ACC112 (cell line): Measurements from ENCODE around the gene TRIM60.
"Not testable (repeated sequence)": the region's sequence is repeated elsewhere in the genome, so short reads cannot be mapped to it uniquely, and the experiment has no call there.

Experiments
- H2AFZ ChIP-seq: fragments of 200-600 bp; sonication (generic); one replicate; pipeline ENCODE4 v1.6.0; 2017; ENCODE audit warnings: antibody characterized with exemption, low read length; ENCODE audit not compliant: unreplicated experiment
- H3K27ac ChIP-seq: fragments of 200-600 bp; sonication (generic); 2 replicates; pipeline ENCODE4 v1.5.1; 2014; ENCODE audit warnings: low read depth, mild to moderate bottlenecking, antibody characterized with exemption, low read length, moderate library complexity
- H3K27me3 ChIP-seq: fragments of 200-600 bp; sonication (generic); 2 replicates; pipeline ENCODE4 v1.6.1; 2014; ENCODE audit warnings: mild to moderate bottlenecking, antibody characterized with exemption, low read length, moderate library complexity, mixed read lengths; ENCODE audit not compliant: insufficient read depth
- H3K36me3 ChIP-seq: fragments of 200-600 bp; sonication (generic); 2 replicates; pipeline ENCODE4 v1.6.1; 2016; ENCODE audit warnings: mild to moderate bottlenecking, antibody characterized with exemption, low read length, moderate library complexity, mixed read lengths; ENCODE audit not compliant: insufficient read depth
- H3K4me1 ChIP-seq: fragments of 200-600 bp; sonication (generic); one replicate; pipeline ENCODE4 v1.6.1; 2016; ENCODE audit warnings: low read length, mixed read lengths; ENCODE audit not compliant: insufficient read depth, unreplicated experiment, control insufficient read depth
- H3K4me3 ChIP-seq: fragments of 200-600 bp; sonication (generic); 2 replicates; pipeline ENCODE4 v1.5.1; 2014; ENCODE audit warnings: mild to moderate bottlenecking, low read depth, low read length
- H3K79me2 ChIP-seq: fragments of 200-600 bp; sonication (generic); one replicate; pipeline ENCODE4 v1.6.0; 2016; ENCODE audit warnings: low read length; ENCODE audit not compliant: control insufficient read depth, unreplicated experiment, insufficient read depth

The TRIM60 gene

DNA sequence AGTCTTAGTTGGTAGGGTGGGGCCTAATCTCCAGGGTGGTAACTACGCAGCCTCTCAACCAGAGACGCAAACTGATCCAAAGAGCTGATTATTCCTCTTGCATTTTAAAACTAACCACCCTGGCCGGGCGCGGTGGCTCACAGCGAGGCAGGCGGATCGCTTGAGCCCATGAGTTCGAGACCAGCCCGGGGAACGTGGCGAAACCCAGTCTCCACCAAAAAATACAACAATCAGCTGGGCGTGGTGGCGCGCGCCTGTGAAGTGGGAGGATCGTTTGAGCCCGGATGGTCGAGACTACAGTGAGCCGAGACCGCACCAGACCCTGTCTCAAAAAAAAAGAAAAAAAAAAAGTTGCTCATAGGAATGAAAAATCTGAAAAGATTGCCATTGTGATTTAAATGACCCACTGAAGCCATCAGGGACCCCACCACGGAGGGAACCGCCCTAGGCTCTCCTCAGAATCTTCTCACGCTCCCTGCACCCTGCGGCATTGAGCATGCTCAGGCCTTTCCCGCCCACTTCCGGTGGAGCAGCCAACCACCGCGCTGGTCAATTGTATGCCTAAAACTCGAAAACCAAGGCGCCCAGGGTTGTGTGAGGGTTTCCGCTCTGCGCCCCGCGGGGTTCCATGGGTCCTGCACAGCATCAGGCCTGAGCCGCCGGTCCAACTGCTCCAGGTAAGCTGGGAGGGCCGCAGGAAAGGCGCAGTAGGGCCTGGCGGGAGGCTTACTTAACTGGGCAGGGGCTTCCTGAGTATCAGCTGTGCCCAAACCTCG is at the start of gene TRIM60:
TRIM60 (plus strand) TSS at position 564 of the 776 bp plus-strand sequence. CDS start 8,074 bp downstream, outside the sequence.
- Histone ChIP-seq H3K4me3 (no peak within 1 kb of the TSS), H3K36me3 (no peaks in the 10 kb centered on the region), H3K79me2 (no peaks in the 10 kb centered on the region), H2AFZ (no peak within 1 kb of the TSS), H3K27me3 (no peaks in the 10 kb centered on the region), H3K27ac (no peak within 1 kb of the TSS), H3K4me1 (no peaks in the 10 kb centered on the region)

DNA sequence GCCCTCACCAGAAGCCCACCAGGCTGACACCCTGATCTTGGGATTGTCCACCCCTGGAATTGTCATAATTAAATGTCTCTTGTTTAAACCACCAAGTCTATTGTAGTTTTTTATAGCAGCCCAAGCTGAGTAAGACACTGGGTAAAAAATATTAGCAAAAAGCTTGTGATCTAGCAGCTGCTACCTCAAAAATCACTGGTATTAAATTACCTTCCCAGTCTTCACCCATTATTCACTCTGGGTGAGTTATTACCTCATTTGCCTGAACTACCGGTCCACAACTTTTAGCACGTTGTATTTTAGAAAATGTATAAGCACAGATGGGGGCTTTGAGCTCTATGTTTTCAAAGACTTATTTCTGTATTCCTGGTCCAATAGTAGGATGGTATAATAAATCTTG is 42.3 kb upstream of the TRIM60 start:
- H3K79me2 ChIP-seq: no peaks in the 10 kb centered on the region
- no peaks in the 10 kb centered on the region for H3K4me1 ChIP-seq
- H2AFZ ChIP-seq: no peak overlapping the region
- H3K27me3 ChIP-seq: peaks cover 3% of the 10 kb centered on the region; the same call in 1 of the 2 replicates
- no peak overlapping the region for H3K4me3 ChIP-seq
- no peak overlapping the region for H3K27ac ChIP-seq
- H3K36me3 ChIP-seq: no peaks in the 10 kb centered on the region

DNA sequence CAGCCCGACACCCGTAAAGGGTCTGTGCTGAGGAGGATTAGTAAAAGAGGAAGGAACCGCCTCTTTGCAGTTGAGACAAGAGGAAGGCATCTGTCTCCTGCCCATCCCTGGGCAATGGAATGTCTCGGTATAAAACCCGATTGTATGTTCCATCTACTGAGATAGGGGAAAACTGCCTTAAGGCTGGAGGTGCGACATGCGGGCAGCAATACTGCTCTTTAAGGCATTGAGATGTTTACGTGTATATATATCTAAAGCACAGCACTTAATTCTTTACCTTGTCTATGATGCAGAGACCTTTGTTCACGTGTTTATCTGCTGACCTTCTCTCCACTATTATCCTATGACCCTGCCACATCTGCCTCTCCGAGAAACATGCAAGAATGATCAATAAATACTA is 41.0 kb upstream of the TRIM60 start:
- H3K4me3 ChIP-seq, H3K79me2 ChIP-seq, H2AFZ ChIP-seq, H3K36me3 ChIP-seq, H3K4me1 ChIP-seq, H3K27me3 ChIP-seq, H3K27ac ChIP-seq: not testable (repeated sequence)

DNA sequence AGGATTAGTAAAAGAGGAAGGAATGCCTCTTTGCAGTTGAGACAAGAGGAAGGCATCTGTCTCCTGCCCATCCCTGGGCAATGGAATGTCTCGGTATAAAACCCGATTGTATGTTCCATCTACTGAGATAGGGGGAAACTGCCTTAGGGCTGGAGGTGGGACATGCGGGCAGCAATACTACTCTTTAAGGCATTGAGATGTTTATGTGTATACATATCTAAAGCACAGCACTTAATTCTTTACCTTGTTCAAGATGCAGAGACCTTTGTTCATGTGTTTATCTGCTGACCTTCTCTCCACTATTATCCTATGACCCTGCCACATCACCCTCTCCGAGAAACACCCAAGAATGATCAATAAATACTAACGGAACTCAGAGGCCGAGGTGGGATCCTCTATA is 35.7 kb upstream of the TRIM60 start:
- not testable (repeated sequence) for H3K4me3 ChIP-seq, H3K27ac ChIP-seq, H3K4me1 ChIP-seq, H3K36me3 ChIP-seq, H3K79me2 ChIP-seq, H2AFZ ChIP-seq
- H3K27me3 ChIP-seq: peaks cover 12% of the 10 kb centered on the region

DNA sequence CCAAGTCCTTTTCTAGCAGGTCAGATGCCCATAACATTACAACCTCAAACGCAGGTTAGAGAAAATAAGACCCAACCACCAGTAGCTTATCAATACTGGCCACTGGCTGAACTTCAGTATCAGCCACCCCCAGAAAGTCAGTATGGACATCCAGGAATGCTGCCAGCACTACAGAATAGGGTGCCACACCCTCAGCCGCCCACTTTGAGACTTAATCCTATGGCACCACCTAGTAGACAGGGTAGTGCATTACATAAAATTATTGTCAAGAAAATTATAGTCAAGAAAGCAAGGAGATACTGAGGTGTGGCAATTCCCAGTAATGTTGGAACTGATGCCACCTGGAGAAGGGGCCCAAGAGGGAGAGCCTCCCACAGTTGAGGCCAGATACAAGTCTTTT is 34.5 kb upstream of the TRIM60 start:
- Histone ChIP-seq H3K27me3 (peaks cover 9% of the 10 kb centered on the region), H3K4me1 (no peaks in the 10 kb centered on the region), H3K27ac (no peak overlapping the region), H2AFZ (no peak overlapping the region), H3K79me2 (no peaks in the 10 kb centered on the region), H3K36me3 (no peaks in the 10 kb centered on the region), H3K4me3 (no peak overlapping the region)

DNA sequence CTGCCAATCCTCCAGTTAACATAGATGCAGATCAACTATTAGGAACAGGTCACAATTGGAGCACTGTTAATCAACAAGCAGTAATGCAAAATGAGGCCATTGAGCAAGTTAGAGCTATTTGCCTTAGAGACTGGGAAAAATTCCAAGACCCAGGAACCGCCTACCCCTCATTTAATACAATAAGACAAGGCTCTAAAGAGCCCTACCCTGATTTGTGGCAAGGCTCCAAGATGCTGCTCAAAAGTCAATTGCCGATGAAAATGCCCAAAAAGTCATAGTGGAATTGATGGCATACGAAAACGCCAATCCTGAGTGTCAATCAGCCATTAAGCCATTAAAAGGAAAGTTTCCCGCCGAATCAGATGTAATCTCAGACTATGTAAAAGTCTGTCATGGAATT is 33.9 kb upstream of the TRIM60 start:
- H3K4me3 ChIP-seq: no peak overlapping the region
- H3K79me2 ChIP-seq: no peaks in the 10 kb centered on the region
- peaks cover 9% of the 10 kb centered on the region for H3K27me3 ChIP-seq
- H3K36me3 ChIP-seq: no peaks in the 10 kb centered on the region
- H2AFZ ChIP-seq: no peak overlapping the region
- H3K27ac ChIP-seq: no peak overlapping the region
- no peaks in the 10 kb centered on the region for H3K4me1 ChIP-seq

DNA sequence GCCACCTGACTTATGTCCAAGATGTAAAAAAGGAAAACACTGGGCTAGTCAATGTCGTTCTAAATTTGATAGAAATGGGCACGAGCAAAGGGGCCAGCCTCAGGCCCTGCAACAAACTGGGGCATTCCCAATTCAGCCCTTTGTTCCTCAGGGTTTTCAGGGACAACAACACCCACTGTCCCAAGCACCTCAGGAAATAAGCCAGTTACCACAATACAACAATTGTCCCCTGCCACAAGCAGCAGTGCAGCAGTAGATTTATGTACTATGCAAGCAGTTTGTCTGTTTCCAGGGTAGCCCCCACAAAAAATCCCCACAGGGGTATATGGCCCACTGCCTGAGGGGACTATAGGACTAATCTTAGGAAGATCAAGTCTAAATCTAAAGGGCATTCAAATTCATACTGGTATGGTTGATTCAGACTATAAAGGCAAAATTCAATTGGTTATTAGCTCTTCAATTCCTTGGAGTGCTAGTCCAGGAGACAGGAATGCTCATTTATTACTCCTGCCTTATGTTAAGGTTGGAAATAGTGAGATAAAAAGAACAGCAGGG is 33.2 kb upstream of the TRIM60 start:
- H3K27ac ChIP-seq, H3K27me3 ChIP-seq, H2AFZ ChIP-seq, H3K36me3 ChIP-seq, H3K79me2 ChIP-seq, H3K4me1 ChIP-seq, H3K4me3 ChIP-seq: not testable (repeated sequence)

DNA sequence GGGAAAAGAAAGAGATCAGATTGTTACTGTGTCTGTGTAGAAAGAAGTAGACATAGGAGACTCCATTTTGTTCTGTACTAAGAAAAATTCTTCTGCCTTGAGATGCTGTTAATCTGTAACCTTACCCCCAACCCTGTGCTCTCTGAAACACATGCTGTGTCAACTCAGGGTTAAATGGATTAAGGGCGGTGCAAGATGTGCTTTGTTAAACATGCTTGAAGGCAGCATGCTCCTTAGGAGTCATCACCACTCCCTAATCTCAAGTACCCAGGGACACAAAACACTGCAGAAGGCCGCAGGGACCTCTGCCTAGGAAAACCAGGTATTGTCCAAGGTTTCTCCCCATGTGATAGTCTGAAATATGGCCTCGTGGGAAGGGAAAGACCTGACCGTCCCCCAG is 29.8 kb upstream of the TRIM60 start:
- H3K27ac ChIP-seq, H3K36me3 ChIP-seq, H3K4me3 ChIP-seq, H3K79me2 ChIP-seq, H3K4me1 ChIP-seq, H2AFZ ChIP-seq, H3K27me3 ChIP-seq: not testable (repeated sequence)

DNA sequence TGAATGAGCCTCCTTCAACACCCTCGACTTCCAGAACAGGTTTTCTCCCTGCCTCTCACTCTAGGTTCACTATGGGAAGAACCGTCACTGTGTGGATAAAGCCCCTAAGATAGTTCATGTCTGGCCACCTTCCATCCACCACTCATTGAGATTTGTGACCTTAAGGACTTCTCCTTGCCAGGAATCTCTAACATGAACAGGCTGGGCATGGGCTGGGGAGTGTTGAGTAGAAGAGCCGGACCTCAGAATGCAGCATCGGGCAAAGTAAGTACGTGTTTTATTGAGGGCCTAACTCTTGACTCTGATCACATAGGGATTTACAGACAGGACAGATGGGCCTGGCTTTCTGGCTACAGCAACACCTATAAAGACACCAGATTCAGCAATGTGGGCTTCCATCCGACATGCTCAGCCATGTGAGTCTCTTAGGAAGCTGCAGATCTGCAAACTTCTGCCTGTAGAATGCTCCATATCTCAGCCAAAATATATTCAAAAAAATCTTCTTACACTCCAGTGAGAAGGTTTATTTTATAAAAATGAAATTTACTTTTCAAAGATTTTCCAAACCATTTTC is 26.4 kb upstream of the TRIM60 start:
- Histone ChIP-seq H3K36me3 (no peaks in the 10 kb centered on the region), H2AFZ (no peak overlapping the region), H3K27me3 (peaks cover 15% of the 10 kb centered on the region; the same call in 1 of the 2 replicates), H3K4me1 (no peaks in the 10 kb centered on the region), H3K27ac (no peak overlapping the region), H3K79me2 (no peaks in the 10 kb centered on the region), H3K4me3 (no peak overlapping the region)

DNA sequence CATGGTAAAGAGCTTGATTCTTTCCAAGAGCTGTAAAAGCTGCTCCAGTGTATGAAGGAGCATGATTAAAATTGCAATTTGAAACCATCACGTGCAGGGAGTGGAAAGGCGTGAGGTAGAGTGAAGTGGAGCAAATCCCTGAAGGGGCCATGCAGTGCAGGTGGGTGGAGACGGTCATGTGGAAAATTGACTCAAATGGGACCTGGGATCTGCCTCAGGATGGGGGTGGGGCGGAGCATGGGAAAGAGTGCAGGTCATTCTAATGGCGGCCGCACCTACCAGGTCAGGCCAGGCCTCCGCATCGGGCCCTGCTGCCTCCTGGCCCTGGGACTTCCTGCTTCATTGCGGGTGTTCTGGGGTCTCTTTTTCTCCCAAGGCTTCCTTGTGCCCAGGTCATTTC is 25.3 kb upstream of the TRIM60 start:
- no peaks in the 10 kb centered on the region for H3K36me3 ChIP-seq
- no peaks in the 10 kb centered on the region for H3K79me2 ChIP-seq
- H2AFZ ChIP-seq: no peak overlapping the region
- no peak overlapping the region for H3K27ac ChIP-seq
- peaks cover 18% of the 10 kb centered on the region; the same call in 1 of the 2 replicates for H3K27me3 ChIP-seq
- no peaks in the 10 kb centered on the region for H3K4me1 ChIP-seq
- H3K4me3 ChIP-seq: no peak overlapping the region

DNA sequence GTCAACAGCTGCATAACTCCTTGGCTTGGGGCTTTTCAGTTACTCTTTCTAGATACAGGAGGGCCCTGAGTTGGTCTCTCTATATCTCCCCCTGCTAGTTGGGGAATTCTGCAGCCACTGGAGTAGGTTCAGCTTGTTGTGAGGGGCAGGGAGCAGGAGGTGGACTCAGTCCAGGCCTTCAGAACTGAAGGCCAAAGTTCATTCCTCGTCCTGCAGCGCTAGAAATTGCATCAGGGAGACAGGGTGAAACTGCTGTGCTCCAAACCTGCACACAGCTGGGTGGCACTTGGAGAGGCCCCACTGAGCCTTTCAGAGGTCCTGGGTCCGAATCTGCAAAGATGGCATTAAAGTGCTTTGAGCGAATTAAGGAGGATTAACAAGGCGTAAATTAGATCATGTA is 24.9 kb upstream of the TRIM60 start:
- Histone ChIP-seq H3K4me3 (no peak overlapping the region), H3K36me3 (no peaks in the 10 kb centered on the region), H3K27ac (no peak overlapping the region), H2AFZ (no peak overlapping the region), H3K79me2 (no peaks in the 10 kb centered on the region), H3K4me1 (no peaks in the 10 kb centered on the region), H3K27me3 (peaks cover 21% of the 10 kb centered on the region; the same call in 1 of the 2 replicates)
